ENCODE results near the gene EPN2.

- no peak for TF ChIP-seq CTCF (IDR thresholded peaks at IDR 0.05)
- TF ChIP-seq POLR2A (IDR thresholded peaks at IDR 0.05) = no peak
Observed at GRCh38 chr17:19290066-19290705, 53.0 kb downstream of the EPN2 start.
